Suprapubic skin (tissue), 3 donors: Measurements from ENCODE around the gene DIS3L.

Source experiments
- EP300 ChIP-seq: sonication (generic); formaldehyde crosslinking; IDR thresholded peaks from one replicate; pipeline ENCODE4 v1.6.1; 2017; ENCODE audit warnings: antibody characterized with exemption
- POLR2A ChIP-seq, 2 donors: fragments of 450-650 bp; IDR thresholded peaks; one replicate each; pipeline ENCODE4 v1.6.1; 2017; ENCODE audit warnings: antibody characterized with exemption in 2 of 2, mild to moderate bottlenecking in 2 of 2, moderate library complexity in 2 of 2
- TF ChIP-seq, protein P1 (sequence below), 2 donors: fragments of 200-600 bp in 1 of 2; fragments of 450-650 bp in 1 of 2; sonication (generic) in 1 of 2; IDR thresholded peaks; one replicate each; pipeline ENCODE4 v1.5.1; 2016 to 2019; ENCODE audit warnings: antibody characterized with exemption in 2 of 2, mild to moderate bottlenecking in 1 of 2, moderate library complexity in 1 of 2

DNA sequence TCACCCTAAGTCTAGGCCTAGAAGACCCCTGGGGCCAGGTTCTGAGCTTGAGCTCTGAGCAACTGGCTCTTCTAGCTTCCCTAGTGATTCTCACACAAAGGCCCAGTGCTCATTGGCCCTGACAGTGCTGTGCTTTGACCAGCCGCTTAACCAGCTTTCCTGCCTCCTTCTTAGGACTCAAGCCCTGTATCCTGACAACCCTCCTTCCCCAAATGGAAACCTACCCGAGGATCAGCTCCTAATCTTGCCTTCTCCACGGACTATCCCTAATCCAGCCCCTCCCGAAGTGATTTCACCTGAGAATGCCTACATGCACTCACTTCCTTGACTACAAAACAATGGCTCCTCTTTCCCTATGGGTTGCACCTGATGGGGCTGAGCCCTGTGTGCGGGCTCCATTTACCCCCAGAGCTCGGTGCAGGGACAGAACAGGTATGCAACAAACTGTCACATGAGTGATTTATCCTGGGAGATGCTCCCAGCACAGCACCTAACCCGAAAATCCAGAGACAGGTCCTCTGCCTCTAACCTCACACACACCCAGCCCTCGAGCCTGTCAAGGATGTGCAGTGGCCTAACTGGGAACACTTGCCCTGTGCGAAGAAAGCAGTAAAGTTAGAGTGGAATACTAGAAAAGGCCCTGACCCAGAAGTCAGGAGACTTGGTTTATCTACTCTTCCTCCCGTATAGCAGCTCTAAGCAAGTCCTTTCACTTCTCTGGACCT is 42.1 kb upstream of the DIS3L start:
- TF ChIP-seq, protein P1, sequence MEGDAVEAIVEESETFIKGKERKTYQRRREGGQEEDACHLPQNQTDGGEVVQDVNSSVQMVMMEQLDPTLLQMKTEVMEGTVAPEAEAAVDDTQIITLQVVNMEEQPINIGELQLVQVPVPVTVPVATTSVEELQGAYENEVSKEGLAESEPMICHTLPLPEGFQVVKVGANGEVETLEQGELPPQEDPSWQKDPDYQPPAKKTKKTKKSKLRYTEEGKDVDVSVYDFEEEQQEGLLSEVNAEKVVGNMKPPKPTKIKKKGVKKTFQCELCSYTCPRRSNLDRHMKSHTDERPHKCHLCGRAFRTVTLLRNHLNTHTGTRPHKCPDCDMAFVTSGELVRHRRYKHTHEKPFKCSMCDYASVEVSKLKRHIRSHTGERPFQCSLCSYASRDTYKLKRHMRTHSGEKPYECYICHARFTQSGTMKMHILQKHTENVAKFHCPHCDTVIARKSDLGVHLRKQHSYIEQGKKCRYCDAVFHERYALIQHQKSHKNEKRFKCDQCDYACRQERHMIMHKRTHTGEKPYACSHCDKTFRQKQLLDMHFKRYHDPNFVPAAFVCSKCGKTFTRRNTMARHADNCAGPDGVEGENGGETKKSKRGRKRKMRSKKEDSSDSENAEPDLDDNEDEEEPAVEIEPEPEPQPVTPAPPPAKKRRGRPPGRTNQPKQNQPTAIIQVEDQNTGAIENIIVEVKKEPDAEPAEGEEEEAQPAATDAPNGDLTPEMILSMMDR (IDR thresholded peaks at IDR 0.05) = no peak
- TF ChIP-seq EP300 (no peak), POLR2A (IDR thresholded peaks at IDR 0.05) (no peak)
